Naive B cell (primary cell): ENCODE results near the gene ITPR3. TPM values are rescaled to one million over a fixed set of nuclear protein-coding genes. Genes with fewer than 3 reads are reported as not detected.
"Not testable (repeated sequence)": the region's sequence is repeated elsewhere in the genome, so short reads cannot be mapped to it uniquely, and the experiment has no call there.

Experiments used
- ATAC-seq, 2 donors: fragments of 150-1000 bp; cut with Tn5 transposase; 2 replicates each; pipeline ENCODE4 v1.10.0; 2021; ENCODE audit warnings: low read depth in 2 of 2, mild to moderate bottlenecking in 2 of 2, moderate library complexity in 2 of 2
- DNase-seq: peaks from one replicate; pipeline ENCODE4 v3.0.0; 2022
- H3K27ac Mint-ChIP-seq, 6 donors: one replicate each; pipeline ENCODE4 v1.8.0; 2020 to 2022; ENCODE audit warnings: mild to moderate bottlenecking in 6 of 6, mixed read lengths in 6 of 6, moderate library complexity in 5 of 6, inconsistent platforms in 2 of 6
- H3K27me3 Mint-ChIP-seq, 3 donors: one replicate each; pipeline ENCODE4 v1.8.0; 2021 to 2022; ENCODE audit warnings: mixed read lengths in 3 of 3, mild to moderate bottlenecking in 1 of 3
- H3K36me3 Mint-ChIP-seq, 2 donors: one replicate each; pipeline ENCODE4 v1.8.0; 2020 to 2022; ENCODE audit warnings: mixed read lengths in 2 of 2, inconsistent platforms in 1 of 2, mild to moderate bottlenecking in 1 of 2
- H3K4me1 Mint-ChIP-seq, 3 donors: one replicate each; pipeline ENCODE4 v1.8.0; 2020 to 2022; ENCODE audit warnings: mixed read lengths in 3 of 3, inconsistent platforms in 1 of 3, mild to moderate bottlenecking in 1 of 3, moderate library complexity in 1 of 3
- H3K4me3 Mint-ChIP-seq, 8 donors: one replicate each; pipeline ENCODE4 v1.8.0; 2020 to 2022; ENCODE audit warnings: mild to moderate bottlenecking in 8 of 8, mixed read lengths in 8 of 8, moderate library complexity in 8 of 8, inconsistent platforms in 2 of 8
- H3K9me3 Mint-ChIP-seq, 7 donors: one replicate each; pipeline ENCODE4 v1.8.0; 2020 to 2022; ENCODE audit warnings: mixed read lengths in 7 of 7, mild to moderate bottlenecking in 5 of 7, inconsistent platforms in 2 of 7, moderate library complexity in 1 of 7
- polyA plus RNA-seq, 6 donors: library from polyadenylated mRNA; unstranded; fragments of 300-500 nt; fragmentation: Illumina TruSeq; gene quantifications; one replicate each; pipeline ENCODE4 v1.2.3, GENCODE V29; 2021; ENCODE audit warnings: low read depth in 6 of 6

Gene ITPR3
- polyA plus RNA-seq, 6 donors from 2014 or later = 0.22 to 6.4 (median 1.7) TPM

DNA sequence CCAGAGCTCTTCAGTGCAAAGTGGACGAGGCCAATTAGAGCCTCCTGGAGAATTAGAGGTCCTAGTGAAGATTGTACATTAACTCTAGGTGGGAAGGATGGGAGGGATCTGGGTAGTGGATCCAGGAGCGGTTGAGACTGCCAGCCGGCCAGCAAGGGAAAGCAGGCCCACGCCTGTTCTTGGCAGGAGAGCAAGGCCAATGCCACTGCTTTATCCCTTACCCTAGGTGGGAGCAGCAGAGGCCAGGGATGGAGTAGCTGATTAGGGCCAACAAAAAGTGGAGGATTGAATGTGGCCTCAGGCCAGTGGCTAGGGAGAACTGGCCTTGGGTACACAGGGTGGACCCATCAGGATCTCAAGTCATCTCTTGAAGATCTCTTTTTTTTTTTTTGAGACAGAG is 3.7 kb downstream of the ITPR3 start:
- DNase-seq (no peak), ATAC-seq (no peak)
- Mint-ChIP-seq H3K36me3 (no peaks in the 10 kb centered on the region), H3K27ac (peak overlapping the region in 2 of 6 donors; percentile 56 to 70), H3K4me3 (peak overlapping the region in 3 of 8 donors; percentile 18 to 97 (median 54)), H3K4me1 (peaks cover 51 to 66% (median 64%) of the 10 kb centered on the region in 3 donors), H3K27me3 (no peaks in the 10 kb centered on the region), H3K9me3 (no peaks in the 10 kb centered on the region)

DNA sequence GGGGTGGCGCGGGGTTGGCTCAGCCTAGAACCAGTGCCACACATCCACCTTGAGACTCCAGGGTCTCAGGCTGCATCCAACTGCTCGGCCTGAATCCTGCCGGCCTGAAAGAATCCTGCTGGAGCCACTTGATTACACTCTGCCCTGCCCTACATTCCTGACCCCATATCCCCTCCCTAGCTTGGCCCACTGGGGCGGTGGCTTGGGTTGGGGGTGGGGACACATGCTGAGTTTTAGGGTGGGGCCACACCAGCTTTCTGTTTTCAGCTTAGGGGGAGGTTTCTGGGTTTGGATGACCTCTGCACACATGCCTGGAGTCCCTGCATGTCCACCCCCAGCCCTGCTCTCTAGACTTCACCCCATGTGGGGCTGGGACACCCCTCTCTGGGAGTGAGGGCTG is 6.8 kb downstream of the ITPR3 start:
- no peaks in the 10 kb centered on the region for H3K9me3 Mint-ChIP-seq
- DNase-seq = no peak
- H3K4me1 Mint-ChIP-seq = peaks cover 47 to 71% (median 65%) of the 10 kb centered on the region in 3 donors
- no peak for ATAC-seq
- H3K4me3 Mint-ChIP-seq = no peak overlapping the region
- peak overlapping the region in 3 of 6 donors; percentile 43 to 73 (median 47) for H3K27ac Mint-ChIP-seq
- H3K36me3 Mint-ChIP-seq = peaks cover 0 to 8% of the 10 kb centered on the region in 2 donors
- H3K27me3 Mint-ChIP-seq = no peaks in the 10 kb centered on the region

GRCh38 chr6:33628401-33628964 is 7.4 kb downstream of the ITPR3 start:
- peaks cover 45 to 70% (median 63%) of the 10 kb centered on the region in 3 donors for H3K4me1 Mint-ChIP-seq
- no peaks in the 10 kb centered on the region for H3K9me3 Mint-ChIP-seq
- H3K4me3 Mint-ChIP-seq = peak overlapping the region in 1 of 8 donors; percentile 21
- H3K27me3 Mint-ChIP-seq = no peaks in the 10 kb centered on the region
- ATAC-seq (peak in 1 of 2 donors; percentile 10), DNase-seq (no peak)
- H3K27ac Mint-ChIP-seq = peak overlapping the region in 4 of 6 donors; percentile 14 to 53 (median 42)
- H3K36me3 Mint-ChIP-seq = peaks cover 0 to 8% of the 10 kb centered on the region in 2 donors

- Mint-ChIP-seq H3K4me3 (no peak overlapping the region), H3K27ac (peak overlapping the region in 3 of 6 donors; percentile 6 to 89 (median 79)), H3K4me1 (peaks cover 43 to 69% (median 62%) of the 10 kb centered on the region in 3 donors), H3K36me3 (peaks cover 0 to 8% of the 10 kb centered on the region in 2 donors), H3K9me3 (no peaks in the 10 kb centered on the region), H3K27me3 (no peaks in the 10 kb centered on the region)
- ATAC-seq (no peak), DNase-seq (no peak)
These were observed 8.9 kb downstream of the ITPR3 start for GRCh38 chr6:33630014-33630413.

GRCh38 chr6:33631521-33631920 is 10.4 kb downstream of the ITPR3 start:
- not testable (repeated sequence) for H3K36me3 Mint-ChIP-seq, DNase-seq, H3K9me3 Mint-ChIP-seq, H3K27ac Mint-ChIP-seq, ATAC-seq, H3K27me3 Mint-ChIP-seq
- Mint-ChIP-seq H3K4me3 (peak overlapping the region in 1 of 8 donors; percentile 63), H3K4me1 (peaks cover 54 to 74% (median 64%) of the 10 kb centered on the region in 3 donors)

- Mint-ChIP-seq H3K4me3 (peak overlapping the region in 3 of 8 donors; percentile 77 to 93 (median 84)), H3K9me3 (no peaks in the 10 kb centered on the region), H3K36me3 (peaks cover 5 to 8% of the 10 kb centered on the region in 2 donors), H3K4me1 (peaks cover 57 to 79% (median 65%) of the 10 kb centered on the region in 3 donors), H3K27ac (peak overlapping the region in 3 of 6 donors; percentile 24 to 93 (median 67)), H3K27me3 (no peaks in the 10 kb centered on the region)
- DNase-seq (no peak), ATAC-seq (no peak)
These were observed 10.9 kb downstream of the ITPR3 start for GRCh38 chr6:33631971-33632557.

DNA sequence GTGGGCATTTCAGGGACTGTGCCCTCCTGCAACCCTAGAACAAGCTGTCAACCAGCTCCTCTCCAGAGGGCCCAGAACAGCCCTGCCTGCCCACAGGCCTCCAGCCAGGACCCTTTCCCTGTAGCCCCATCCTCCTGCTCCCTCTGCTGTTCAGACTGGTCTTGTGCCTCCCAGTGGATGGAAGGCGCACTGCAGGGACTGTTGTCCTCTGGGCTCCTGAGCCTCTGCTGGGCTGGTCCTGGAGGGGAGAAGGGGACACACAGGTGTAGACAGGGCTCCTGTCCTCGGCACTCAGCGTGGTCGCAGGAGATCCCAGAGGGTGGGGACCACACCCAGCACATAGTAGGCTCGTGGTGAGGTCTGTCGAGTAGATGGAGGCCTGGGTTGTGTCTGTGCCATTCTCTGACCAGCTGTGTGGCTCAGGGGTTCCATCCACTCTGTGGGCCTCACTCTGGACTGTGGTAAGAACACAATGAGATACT is 11.5 kb downstream of the ITPR3 start:
- H3K9me3 Mint-ChIP-seq = no peaks in the 10 kb centered on the region
- peaks cover 56 to 79% (median 65%) of the 10 kb centered on the region in 3 donors for H3K4me1 Mint-ChIP-seq
- H3K36me3 Mint-ChIP-seq = peaks cover 5 to 8% of the 10 kb centered on the region in 2 donors
- H3K27ac Mint-ChIP-seq = peak overlapping the region; percentile 24 to 98 (median 92)
- peak overlapping the region; percentile 76 to 93 (median 86) for H3K4me3 Mint-ChIP-seq
- ATAC-seq = peak; percentile 31 to 40
- peak; percentile 44 for DNase-seq
- no peaks in the 10 kb centered on the region for H3K27me3 Mint-ChIP-seq

- Mint-ChIP-seq H3K27ac (peak overlapping the region in 5 of 6 donors; percentile 81 to 98 (median 93)), H3K9me3 (no peaks in the 10 kb centered on the region), H3K27me3 (no peaks in the 10 kb centered on the region), H3K4me3 (peak overlapping the region; percentile 76 to 93 (median 86)), H3K4me1 (peaks cover 53 to 77% (median 62%) of the 10 kb centered on the region in 3 donors), H3K36me3 (peaks cover 5 to 8% of the 10 kb centered on the region in 2 donors)
- DNase-seq (no peak), ATAC-seq (peak in 1 of 2 donors; percentile 15)
These were observed 12.0 kb downstream of the ITPR3 start for GRCh38 chr6:33633084-33633461.

DNA sequence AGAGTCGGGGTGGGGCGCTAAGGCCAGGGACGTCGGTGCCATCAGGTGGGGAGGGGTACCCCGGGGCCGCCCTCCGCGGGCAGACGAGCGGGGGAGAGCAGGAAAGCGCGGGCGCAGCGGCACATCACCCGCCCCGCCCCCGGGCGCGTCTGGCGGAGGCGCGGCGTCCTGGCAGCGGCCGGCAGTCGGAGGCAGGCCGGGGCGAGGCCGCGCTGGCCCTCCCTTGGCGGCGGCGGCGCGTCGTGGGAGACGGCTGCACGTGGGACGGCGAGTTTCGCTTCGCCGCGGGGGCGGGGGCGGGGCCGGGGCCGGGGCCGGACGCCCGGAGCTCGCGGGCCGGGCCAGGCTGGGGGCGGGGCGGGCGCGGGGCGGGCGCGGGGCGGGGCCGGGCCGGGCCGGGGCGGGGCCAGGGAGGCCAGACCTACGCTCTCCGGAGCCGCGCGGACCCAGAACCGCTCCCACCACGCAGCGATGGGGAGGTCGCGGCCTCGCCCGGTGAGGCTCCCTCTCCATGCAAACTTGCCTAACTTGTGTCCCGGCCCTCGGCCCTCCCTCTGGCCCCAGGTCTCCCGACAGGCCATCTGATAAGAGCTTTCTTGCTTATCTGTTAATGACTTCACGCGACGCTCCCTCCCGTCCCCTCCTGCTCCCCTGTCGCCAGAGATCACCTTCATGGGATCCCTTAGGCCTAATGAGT is 12.5 kb downstream of the ITPR3 start:
- Mint-ChIP-seq H3K27me3 (no peaks in the 10 kb centered on the region), H3K4me3 (peak overlapping the region; percentile 84 to 93 (median 90)), H3K36me3 (peaks cover 5 to 8% of the 10 kb centered on the region in 2 donors), H3K4me1 (peaks cover 53 to 77% (median 62%) of the 10 kb centered on the region in 3 donors), H3K9me3 (no peaks in the 10 kb centered on the region), H3K27ac (peak overlapping the region; percentile 49 to 98 (median 92))
- ATAC-seq (peak; percentile 79 to 85), DNase-seq (peak; percentile 64)

GRCh38 chr6:33634161-33634727 is 13.1 kb downstream of the ITPR3 start:
- peaks cover 55 to 82% (median 63%) of the 10 kb centered on the region in 3 donors for H3K4me1 Mint-ChIP-seq
- H3K27me3 Mint-ChIP-seq = no peaks in the 10 kb centered on the region
- peak overlapping the region; percentile 11 to 94 (median 70) for H3K27ac Mint-ChIP-seq
- no peak for DNase-seq
- peaks cover 5 to 8% of the 10 kb centered on the region in 2 donors for H3K36me3 Mint-ChIP-seq
- H3K9me3 Mint-ChIP-seq = no peaks in the 10 kb centered on the region
- ATAC-seq = peak in 1 of 2 donors; percentile 14
- H3K4me3 Mint-ChIP-seq = peak overlapping the region; percentile 75 to 93 (median 88)

DNA sequence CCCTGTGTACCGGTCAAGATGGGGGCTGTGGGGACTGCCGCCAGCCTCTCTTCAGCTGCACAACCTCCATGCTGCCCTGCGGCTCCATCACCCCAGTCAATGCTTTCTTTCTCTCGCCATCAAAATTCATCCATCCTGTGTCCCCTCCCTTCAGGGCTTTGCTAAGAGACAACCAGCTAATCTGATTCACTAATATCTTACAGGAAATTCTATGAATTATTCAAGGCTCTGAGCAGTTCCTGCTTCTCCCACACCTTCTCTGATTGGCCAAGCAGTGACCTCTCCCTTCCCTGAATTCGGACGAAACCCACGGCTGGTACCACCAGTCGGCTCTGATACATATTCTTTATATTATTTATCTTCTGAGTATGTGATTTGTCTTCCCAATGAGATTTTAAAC is 13.8 kb downstream of the ITPR3 start:
- H3K27me3 Mint-ChIP-seq = no peaks in the 10 kb centered on the region
- peak overlapping the region; percentile 44 to 93 (median 76) for H3K4me3 Mint-ChIP-seq
- ATAC-seq (no peak), DNase-seq (no peak)
- H3K27ac Mint-ChIP-seq = peak overlapping the region in 4 of 6 donors; percentile 63 to 91 (median 74)
- H3K9me3 Mint-ChIP-seq = no peaks in the 10 kb centered on the region
- peaks cover 5 to 8% of the 10 kb centered on the region in 2 donors for H3K36me3 Mint-ChIP-seq
- peaks cover 61 to 88% (median 70%) of the 10 kb centered on the region in 3 donors for H3K4me1 Mint-ChIP-seq

DNA sequence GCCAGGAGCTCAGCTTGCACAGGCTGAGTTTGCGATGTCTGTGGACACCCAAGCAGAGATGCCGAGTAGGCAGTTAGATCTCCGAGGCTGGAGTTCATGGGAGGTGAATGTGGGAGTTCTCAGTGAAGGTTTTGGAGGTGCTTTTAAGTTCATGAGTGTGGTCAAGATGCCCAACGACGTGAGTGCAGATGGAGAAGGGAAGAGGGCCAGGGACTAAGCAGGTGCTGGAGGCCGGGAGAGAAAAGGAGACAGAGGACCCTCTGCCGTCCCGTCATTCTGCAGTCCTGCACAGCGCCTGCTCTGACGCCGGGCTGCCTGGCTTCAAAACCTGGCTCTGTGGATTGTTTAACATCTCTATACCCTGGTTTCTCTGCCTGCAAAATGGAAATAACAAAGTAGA is 15.5 kb downstream of the ITPR3 start:
- H3K4me3 Mint-ChIP-seq = peak overlapping the region in 1 of 8 donors; percentile 54
- no peaks in the 10 kb centered on the region for H3K27me3 Mint-ChIP-seq
- peaks cover 60 to 78% (median 61%) of the 10 kb centered on the region in 3 donors for H3K4me1 Mint-ChIP-seq
- DNase-seq (no peak), ATAC-seq (no peak)
- peaks cover 7 to 12% of the 10 kb centered on the region in 2 donors for H3K36me3 Mint-ChIP-seq
- H3K27ac Mint-ChIP-seq = peak overlapping the region in 1 of 6 donors; percentile 39
- no peaks in the 10 kb centered on the region for H3K9me3 Mint-ChIP-seq

DNA sequence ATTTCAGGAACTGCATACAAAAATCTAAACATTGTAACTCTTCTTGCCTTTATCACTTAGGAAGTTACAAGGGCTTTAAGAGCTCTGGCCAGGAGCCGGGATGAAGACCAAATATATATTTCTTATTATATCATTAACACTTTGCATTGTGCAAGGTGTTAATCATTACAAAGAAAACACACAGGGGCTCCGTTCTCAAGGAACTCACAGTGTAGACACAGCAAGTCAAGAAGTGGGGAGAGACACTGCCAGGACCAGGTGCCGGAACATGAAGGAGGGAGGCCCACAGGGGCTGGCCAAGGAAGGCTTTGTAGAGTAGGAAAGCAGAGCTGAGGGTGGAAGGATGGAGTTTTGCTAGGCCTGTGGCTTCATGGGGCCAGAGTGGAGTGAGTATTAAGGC is 17.4 kb downstream of the ITPR3 start:
- peak overlapping the region in 3 of 6 donors; percentile 62 to 82 (median 70) for H3K27ac Mint-ChIP-seq
- H3K36me3 Mint-ChIP-seq = peaks cover 13 to 14% of the 10 kb centered on the region in 2 donors
- H3K4me3 Mint-ChIP-seq = no peak overlapping the region
- H3K4me1 Mint-ChIP-seq = peaks cover 54 to 79% (median 57%) of the 10 kb centered on the region in 3 donors
- H3K27me3 Mint-ChIP-seq = no peaks in the 10 kb centered on the region
- no peak for DNase-seq
- ATAC-seq = no peak
- no peaks in the 10 kb centered on the region for H3K9me3 Mint-ChIP-seq
